ENCODE data around the gene MSANTD2. TPM values are rescaled to one million over a fixed set of nuclear protein-coding genes. Genes with fewer than 3 reads are reported as not detected.

Gene MSANTD2
- total and polyA plus RNA-seq, 2 experiments from 2014 or later = 18.7 to 34.4 TPM

DNA sequence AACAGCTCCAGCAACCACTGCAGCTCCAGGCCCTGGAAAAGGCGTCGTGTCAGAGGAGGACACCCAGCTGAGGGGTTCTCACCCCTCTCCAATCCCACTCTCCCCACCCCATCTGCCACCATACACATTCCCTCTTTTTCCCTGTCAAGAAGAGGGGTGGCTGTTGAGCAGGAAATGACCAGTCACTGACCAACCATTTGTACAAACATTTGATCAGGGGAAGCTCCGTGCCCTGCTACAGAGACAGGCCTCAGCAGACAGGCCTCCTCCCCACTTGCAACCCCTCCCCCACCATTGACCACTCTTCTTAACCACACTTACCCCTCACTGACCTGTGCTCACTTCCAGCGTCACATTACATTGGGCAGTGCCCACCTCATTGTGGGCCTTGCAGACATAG lies 45.9 kb downstream of the MSANTD2 start:
- DNase-seq (ENCODE audit: low spot score) = no peak
- Histone ChIP-seq H3K27ac (ENCODE audit: low read depth) (no peak overlapping the region), H3K4me2 (no peak overlapping the region), H3F3A (replicated peaks; ENCODE audit: low read depth) (peaks cover 8% of the 10 kb centered on the region; the same call in 1 of the 2 replicates), H2AFZ (no peak overlapping the region), H3K79me2 (replicated peaks; ENCODE audit: insufficient read depth) (no peaks in the 10 kb centered on the region), H3K27me3 (ENCODE audit: insufficient read depth) (peaks cover 100% of the 10 kb centered on the region), H4K20me1 (replicated peaks; ENCODE audit: insufficient read depth) (peaks cover 6% of the 10 kb centered on the region), H3K4me1 (ENCODE audit: insufficient read depth) (peaks cover 50% of the 10 kb centered on the region), H3K36me3 (ENCODE audit: insufficient read depth) (no peaks in the 10 kb centered on the region), H3K4me3 (no peak overlapping the region), H3K9me2 (ENCODE audit: insufficient read depth) (no peaks in the 10 kb centered on the region)
- TF ChIP-seq EZH2 (IDR thresholded peaks at IDR 0.05; ENCODE audit: low read depth, unreplicated experiment) = no peak
- no peak for TF ChIP-seq CREB1 (CRISPR knock-in tag; IDR thresholded peaks at IDR 0.05; ENCODE audit: low read depth)
- TF ChIP-seq NANOG (IDR thresholded peaks at IDR 0.05; ENCODE audit: borderline replicate concordance) = no peak
- no peak for TF ChIP-seq JUNB (IDR thresholded peaks at IDR 0.05; ENCODE audit: unreplicated experiment)
- TF ChIP-seq, protein P1, sequence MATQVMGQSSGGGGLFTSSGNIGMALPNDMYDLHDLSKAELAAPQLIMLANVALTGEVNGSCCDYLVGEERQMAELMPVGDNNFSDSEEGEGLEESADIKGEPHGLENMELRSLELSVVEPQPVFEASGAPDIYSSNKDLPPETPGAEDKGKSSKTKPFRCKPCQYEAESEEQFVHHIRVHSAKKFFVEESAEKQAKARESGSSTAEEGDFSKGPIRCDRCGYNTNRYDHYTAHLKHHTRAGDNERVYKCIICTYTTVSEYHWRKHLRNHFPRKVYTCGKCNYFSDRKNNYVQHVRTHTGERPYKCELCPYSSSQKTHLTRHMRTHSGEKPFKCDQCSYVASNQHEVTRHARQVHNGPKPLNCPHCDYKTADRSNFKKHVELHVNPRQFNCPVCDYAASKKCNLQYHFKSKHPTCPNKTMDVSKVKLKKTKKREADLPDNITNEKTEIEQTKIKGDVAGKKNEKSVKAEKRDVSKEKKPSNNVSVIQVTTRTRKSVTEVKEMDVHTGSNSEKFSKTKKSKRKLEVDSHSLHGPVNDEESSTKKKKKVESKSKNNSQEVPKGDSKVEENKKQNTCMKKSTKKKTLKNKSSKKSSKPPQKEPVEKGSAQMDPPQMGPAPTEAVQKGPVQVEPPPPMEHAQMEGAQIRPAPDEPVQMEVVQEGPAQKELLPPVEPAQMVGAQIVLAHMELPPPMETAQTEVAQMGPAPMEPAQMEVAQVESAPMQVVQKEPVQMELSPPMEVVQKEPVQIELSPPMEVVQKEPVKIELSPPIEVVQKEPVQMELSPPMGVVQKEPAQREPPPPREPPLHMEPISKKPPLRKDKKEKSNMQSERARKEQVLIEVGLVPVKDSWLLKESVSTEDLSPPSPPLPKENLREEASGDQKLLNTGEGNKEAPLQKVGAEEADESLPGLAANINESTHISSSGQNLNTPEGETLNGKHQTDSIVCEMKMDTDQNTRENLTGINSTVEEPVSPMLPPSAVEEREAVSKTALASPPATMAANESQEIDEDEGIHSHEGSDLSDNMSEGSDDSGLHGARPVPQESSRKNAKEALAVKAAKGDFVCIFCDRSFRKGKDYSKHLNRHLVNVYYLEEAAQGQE (IDR thresholded peaks at IDR 0.05; ENCODE audit: unreplicated experiment) = no peak
- no peak for TF ChIP-seq ZNF331 (CRISPR knock-in tag; IDR thresholded peaks at IDR 0.05; ENCODE audit: low read depth)
- TF ChIP-seq, protein P2, sequence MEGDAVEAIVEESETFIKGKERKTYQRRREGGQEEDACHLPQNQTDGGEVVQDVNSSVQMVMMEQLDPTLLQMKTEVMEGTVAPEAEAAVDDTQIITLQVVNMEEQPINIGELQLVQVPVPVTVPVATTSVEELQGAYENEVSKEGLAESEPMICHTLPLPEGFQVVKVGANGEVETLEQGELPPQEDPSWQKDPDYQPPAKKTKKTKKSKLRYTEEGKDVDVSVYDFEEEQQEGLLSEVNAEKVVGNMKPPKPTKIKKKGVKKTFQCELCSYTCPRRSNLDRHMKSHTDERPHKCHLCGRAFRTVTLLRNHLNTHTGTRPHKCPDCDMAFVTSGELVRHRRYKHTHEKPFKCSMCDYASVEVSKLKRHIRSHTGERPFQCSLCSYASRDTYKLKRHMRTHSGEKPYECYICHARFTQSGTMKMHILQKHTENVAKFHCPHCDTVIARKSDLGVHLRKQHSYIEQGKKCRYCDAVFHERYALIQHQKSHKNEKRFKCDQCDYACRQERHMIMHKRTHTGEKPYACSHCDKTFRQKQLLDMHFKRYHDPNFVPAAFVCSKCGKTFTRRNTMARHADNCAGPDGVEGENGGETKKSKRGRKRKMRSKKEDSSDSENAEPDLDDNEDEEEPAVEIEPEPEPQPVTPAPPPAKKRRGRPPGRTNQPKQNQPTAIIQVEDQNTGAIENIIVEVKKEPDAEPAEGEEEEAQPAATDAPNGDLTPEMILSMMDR (conservative IDR thresholded peaks at IDR 0.05; ENCODE audit: low read depth in 2 of 2) = no peak
- no peak for TF ChIP-seq ZNF114 (CRISPR knock-in tag; IDR thresholded peaks at IDR 0.05)
- TF ChIP-seq, protein P3, sequence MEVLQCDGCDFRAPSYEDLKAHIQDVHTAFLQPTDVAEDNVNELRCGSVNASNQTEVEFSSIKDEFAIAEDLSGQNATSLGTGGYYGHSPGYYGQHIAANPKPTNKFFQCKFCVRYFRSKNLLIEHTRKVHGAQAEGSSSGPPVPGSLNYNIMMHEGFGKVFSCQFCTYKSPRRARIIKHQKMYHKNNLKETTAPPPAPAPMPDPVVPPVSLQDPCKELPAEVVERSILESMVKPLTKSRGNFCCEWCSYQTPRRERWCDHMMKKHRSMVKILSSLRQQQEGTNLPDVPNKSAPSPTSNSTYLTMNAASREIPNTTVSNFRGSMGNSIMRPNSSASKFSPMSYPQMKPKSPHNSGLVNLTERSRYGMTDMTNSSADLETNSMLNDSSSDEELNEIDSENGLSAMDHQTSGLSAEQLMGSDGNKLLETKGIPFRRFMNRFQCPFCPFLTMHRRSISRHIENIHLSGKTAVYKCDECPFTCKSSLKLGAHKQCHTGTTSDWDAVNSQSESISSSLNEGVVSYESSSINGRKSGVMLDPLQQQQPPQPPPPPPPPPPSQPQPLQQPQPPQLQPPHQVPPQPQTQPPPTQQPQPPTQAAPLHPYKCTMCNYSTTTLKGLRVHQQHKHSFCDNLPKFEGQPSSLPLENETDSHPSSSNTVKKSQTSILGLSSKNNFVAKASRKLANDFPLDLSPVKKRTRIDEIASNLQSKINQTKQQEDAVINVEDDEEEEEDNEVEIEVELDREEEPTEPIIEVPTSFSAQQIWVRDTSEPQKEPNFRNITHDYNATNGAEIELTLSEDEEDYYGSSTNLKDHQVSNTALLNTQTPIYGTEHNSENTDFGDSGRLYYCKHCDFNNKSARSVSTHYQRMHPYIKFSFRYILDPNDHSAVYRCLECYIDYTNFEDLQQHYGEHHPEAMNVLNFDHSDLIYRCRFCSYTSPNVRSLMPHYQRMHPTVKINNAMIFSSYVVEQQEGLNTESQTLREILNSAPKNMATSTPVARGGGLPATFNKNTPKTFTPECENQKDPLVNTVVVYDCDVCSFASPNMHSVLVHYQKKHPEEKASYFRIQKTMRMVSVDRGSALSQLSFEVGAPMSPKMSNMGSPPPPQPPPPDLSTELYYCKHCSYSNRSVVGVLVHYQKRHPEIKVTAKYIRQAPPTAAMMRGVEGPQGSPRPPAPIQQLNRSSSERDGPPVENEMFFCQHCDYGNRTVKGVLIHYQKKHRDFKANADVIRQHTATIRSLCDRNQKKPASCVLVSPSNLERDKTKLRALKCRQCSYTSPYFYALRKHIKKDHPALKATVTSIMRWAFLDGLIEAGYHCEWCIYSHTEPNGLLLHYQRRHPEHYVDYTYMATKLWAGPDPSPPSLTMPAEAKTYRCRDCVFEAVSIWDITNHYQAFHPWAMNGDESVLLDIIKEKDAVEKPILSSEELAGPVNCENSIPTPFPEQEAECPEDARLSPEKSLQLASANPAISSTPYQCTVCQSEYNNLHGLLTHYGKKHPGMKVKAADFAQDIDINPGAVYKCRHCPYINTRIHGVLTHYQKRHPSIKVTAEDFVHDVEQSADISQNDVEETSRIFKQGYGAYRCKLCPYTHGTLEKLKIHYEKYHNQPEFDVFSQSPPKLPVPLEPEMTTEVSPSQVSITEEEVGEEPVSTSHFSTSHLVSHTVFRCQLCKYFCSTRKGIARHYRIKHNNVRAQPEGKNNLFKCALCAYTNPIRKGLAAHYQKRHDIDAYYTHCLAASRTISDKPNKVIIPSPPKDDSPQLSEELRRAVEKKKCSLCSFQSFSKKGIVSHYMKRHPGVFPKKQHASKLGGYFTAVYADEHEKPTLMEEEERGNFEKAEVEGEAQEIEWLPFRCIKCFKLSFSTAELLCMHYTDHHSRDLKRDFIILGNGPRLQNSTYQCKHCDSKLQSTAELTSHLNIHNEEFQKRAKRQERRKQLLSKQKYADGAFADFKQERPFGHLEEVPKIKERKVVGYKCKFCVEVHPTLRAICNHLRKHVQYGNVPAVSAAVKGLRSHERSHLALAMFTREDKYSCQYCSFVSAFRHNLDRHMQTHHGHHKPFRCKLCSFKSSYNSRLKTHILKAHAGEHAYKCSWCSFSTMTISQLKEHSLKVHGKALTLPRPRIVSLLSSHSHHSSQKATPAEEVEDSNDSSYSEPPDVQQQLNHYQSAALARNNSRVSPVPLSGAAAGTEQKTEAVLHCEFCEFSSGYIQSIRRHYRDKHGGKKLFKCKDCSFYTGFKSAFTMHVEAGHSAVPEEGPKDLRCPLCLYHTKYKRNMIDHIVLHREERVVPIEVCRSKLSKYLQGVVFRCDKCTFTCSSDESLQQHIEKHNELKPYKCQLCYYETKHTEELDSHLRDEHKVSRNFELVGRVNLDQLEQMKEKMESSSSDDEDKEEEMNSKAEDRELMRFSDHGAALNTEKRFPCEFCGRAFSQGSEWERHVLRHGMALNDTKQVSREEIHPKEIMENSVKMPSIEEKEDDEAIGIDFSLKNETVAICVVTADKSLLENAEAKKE (CRISPR knock-in tag; IDR thresholded peaks at IDR 0.05) = no peak
- TF ChIP-seq, protein P4, sequence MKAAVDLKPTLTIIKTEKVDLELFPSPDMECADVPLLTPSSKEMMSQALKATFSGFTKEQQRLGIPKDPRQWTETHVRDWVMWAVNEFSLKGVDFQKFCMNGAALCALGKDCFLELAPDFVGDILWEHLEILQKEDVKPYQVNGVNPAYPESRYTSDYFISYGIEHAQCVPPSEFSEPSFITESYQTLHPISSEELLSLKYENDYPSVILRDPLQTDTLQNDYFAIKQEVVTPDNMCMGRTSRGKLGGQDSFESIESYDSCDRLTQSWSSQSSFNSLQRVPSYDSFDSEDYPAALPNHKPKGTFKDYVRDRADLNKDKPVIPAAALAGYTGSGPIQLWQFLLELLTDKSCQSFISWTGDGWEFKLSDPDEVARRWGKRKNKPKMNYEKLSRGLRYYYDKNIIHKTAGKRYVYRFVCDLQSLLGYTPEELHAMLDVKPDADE (IDR thresholded peaks at IDR 0.05) = no peak
- no peak for TF ChIP-seq POLR2AphosphoS5 (IDR thresholded peaks at IDR 0.05; ENCODE audit: low read depth)
- TF ChIP-seq EZH2phosphoT487 (IDR thresholded peaks at IDR 0.05; ENCODE audit: unreplicated experiment) = no peak
- no peak for TF ChIP-seq STAT1 (IDR thresholded peaks at IDR 0.05; ENCODE audit: unreplicated experiment)
- peaks cover 98% of the 10 kb centered on the region for H3K27me3 Mint-ChIP-seq (ENCODE audit: insufficient read depth, low read depth, poor library complexity)
- H3K9me3 Mint-ChIP-seq = no peaks in the 10 kb centered on the region; the same call in 1 of the 3 replicates
- no peak overlapping the region for H3K4me3 Mint-ChIP-seq
- no peak for ATAC-seq
- no peak overlapping the region for H3K27ac Mint-ChIP-seq
- peaks cover 38% of the 10 kb centered on the region for H3K4me1 Mint-ChIP-seq
- H3K36me3 Mint-ChIP-seq (ENCODE audit: low read depth) = no peaks in the 10 kb centered on the region
